ENCODE results near the gene PDSS2.

PDSS2 gene

GRCh38 chr6:107361753-107362604 is 97.4 kb downstream of the PDSS2 start:
- no peak for TF ChIP-seq CTCF (IDR thresholded peaks at IDR 0.05; ENCODE audit: borderline replicate concordance, insufficient read depth, low read depth, low read length)
- H3K4me3 ChIP-seq (ENCODE audit: low read depth, low read length) = no peak overlapping the region

- no peak for TF ChIP-seq CTCF (IDR thresholded peaks at IDR 0.05; ENCODE audit: borderline replicate concordance, insufficient read depth, low read depth, low read length)
- no peak overlapping the region for H3K4me3 ChIP-seq (ENCODE audit: low read depth, low read length)
Measured at GRCh38 chr6:107360476-107360875, 98.9 kb downstream of the PDSS2 start.

GRCh38 chr6:107357842-107358241 is 101.5 kb downstream of the PDSS2 start:
- no peak for TF ChIP-seq CTCF (IDR thresholded peaks at IDR 0.05; ENCODE audit: borderline replicate concordance, insufficient read depth, low read depth, low read length)
- no peak overlapping the region for H3K4me3 ChIP-seq (ENCODE audit: low read depth, low read length)

- H3K4me3 ChIP-seq (ENCODE audit: low read depth, low read length) = no peak overlapping the region
- TF ChIP-seq CTCF (IDR thresholded peaks at IDR 0.05; ENCODE audit: borderline replicate concordance, insufficient read depth, low read depth, low read length) = no peak
Measured at GRCh38 chr6:107357031-107357430, 102.3 kb downstream of the PDSS2 start.

GRCh38 chr6:107355659-107356058 is 103.7 kb downstream of the PDSS2 start:
- no peak overlapping the region for H3K4me3 ChIP-seq (ENCODE audit: low read depth, low read length)
- TF ChIP-seq CTCF (IDR thresholded peaks at IDR 0.05; ENCODE audit: borderline replicate concordance, insufficient read depth, low read depth, low read length) = no peak

GRCh38 chr6:107354451-107354850 is 104.9 kb downstream of the PDSS2 start:
- no peak for TF ChIP-seq CTCF (IDR thresholded peaks at IDR 0.05; ENCODE audit: borderline replicate concordance, insufficient read depth, low read depth, low read length)
- H3K4me3 ChIP-seq (ENCODE audit: low read depth, low read length) = no peak overlapping the region

GRCh38 chr6:107353773-107354382 is 105.5 kb downstream of the PDSS2 start:
- H3K4me3 ChIP-seq (ENCODE audit: low read depth, low read length) = no peak overlapping the region
- no peak for TF ChIP-seq CTCF (IDR thresholded peaks at IDR 0.05; ENCODE audit: borderline replicate concordance, insufficient read depth, low read depth, low read length)
